Suppressor macrophage (primary cell): ENCODE results near the gene PSG3.
"Not testable (repeated sequence)": the region's sequence is repeated elsewhere in the genome, so short reads cannot be mapped to it uniquely, and the experiment has no call there.

Experiments
- DNase-seq, 4 experiments: peaks; one replicate each; pipeline ENCODE4 v3.0.0-alpha.2; 2020 to 2022

Gene PSG3

GRCh38 chr19:42693760-42694350, 46.4 kb downstream of the PSG3 start:
- DNase-seq, result peak in 3 of 4 experiments; percentile 17 to 32 (median 28)

- peak; percentile 28 to 61 (median 48) for DNase-seq
Measured at GRCh38 chr19:42683917-42684513, 56.3 kb downstream of the PSG3 start.

GRCh38 chr19:42676326-42676725, 64.0 kb downstream of the PSG3 start:
- DNase-seq, result not testable (repeated sequence)

- DNase-seq, result not testable (repeated sequence)
Measured at GRCh38 chr19:42674549-42674948, 65.7 kb downstream of the PSG3 start.
